Nucleus accumbens (tissue), 56 donors: Measurements from ENCODE around the gene HBP1.
A peak's percentile ranks its signal among the peaks of the same experiment; 100 is the strongest.
"Not testable (repeated sequence)": the region's sequence is repeated elsewhere in the genome, so short reads cannot be mapped to it uniquely, and the experiment has no call there.

Source experiments
- DNase-seq, 56 donors: peaks; one replicate each; lab custom pipeline; 2025; lab: John Stamatoyannopoulos, UW

Gene HBP1

GRCh38 chr7:107168233-107169119 is at the start of gene HBP1:
HBP1 (plus strand) TSS chr7:107169003; CDS start chr7:107179894, 10,891 bp downstream.
- peak; percentile 89 to 100 (median 99) for DNase-seq

- DNase-seq: no peak
Observed at GRCh38 chr7:107119376-107120105, 49.3 kb upstream of the HBP1 start.

GRCh38 chr7:107122486-107122911 is 46.3 kb upstream of the HBP1 start:
- no peak for DNase-seq

- DNase-seq: no peak
Observed at GRCh38 chr7:107123392-107123791, 45.4 kb upstream of the HBP1 start.

- DNase-seq: no peak
Observed at GRCh38 chr7:107125475-107125874, 43.3 kb upstream of the HBP1 start.

- no peak for DNase-seq
Observed at GRCh38 chr7:107128217-107128616, 40.6 kb upstream of the HBP1 start.

GRCh38 chr7:107128748-107129147 is 40.1 kb upstream of the HBP1 start:
- no peak for DNase-seq

GRCh38 chr7:107130487-107131220 is 38.1 kb upstream of the HBP1 start:
- no peak for DNase-seq

GRCh38 chr7:107133396-107133795 is 35.4 kb upstream of the HBP1 start:
- DNase-seq: no peak

- DNase-seq: no peak
Observed at GRCh38 chr7:107138696-107139420, 29.9 kb upstream of the HBP1 start.

GRCh38 chr7:107143875-107144274 is 24.9 kb upstream of the HBP1 start:
- DNase-seq: not testable (repeated sequence)

- no peak for DNase-seq
Observed at GRCh38 chr7:107145067-107145838, 23.6 kb upstream of the HBP1 start.

- DNase-seq: peak in 15 of 56 donors; percentile 1 to 22 (median 5)
Observed at GRCh38 chr7:107147464-107148393, 21.1 kb upstream of the HBP1 start.

- no peak for DNase-seq
Observed at GRCh38 chr7:107148721-107149120, 20.1 kb upstream of the HBP1 start.

- no peak for DNase-seq
Observed at GRCh38 chr7:107149863-107150262, 18.9 kb upstream of the HBP1 start.

- peak in 26 of 56 donors; percentile 2 to 88 (median 24) for DNase-seq
Observed at GRCh38 chr7:107150375-107151073, 18.3 kb upstream of the HBP1 start.

- no peak for DNase-seq
Observed at GRCh38 chr7:107151538-107151937, 17.3 kb upstream of the HBP1 start.

- no peak for DNase-seq
Observed at GRCh38 chr7:107152011-107152410, 16.8 kb upstream of the HBP1 start.
